ENCODE measurements around the gene FXYD7.
A peak's percentile ranks its signal among the peaks of the same experiment; 100 is the strongest.

Gene FXYD7

DNA sequence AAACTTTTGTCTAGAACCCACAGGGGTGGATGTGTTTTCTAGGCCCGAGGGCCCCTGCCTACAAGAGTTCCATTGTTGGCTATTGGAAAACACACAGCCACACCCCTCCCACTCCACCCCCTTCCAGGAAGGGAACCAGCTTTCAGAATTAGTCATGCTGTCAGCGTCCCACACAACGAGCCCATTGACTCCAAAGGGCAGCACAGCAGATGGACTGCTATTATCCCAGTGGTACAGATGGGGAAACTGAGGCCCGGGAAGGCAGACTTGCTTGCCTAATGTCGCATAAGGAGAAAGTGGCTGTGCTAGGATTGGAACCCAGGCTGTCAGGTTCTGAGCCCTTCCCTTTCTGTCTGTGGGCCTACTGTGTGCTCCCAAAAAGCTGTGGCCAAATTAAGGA is 35.5 kb upstream of the FXYD7 start:
- TF ChIP-seq TCF4 (CRISPR knock-in tag; IDR thresholded peaks at IDR 0.05; ENCODE audit: borderline replicate concordance) (no peak), ISL1 (CRISPR knock-in tag; IDR thresholded peaks at IDR 0.05) (no peak), ARNTL (CRISPR knock-in tag; IDR thresholded peaks at IDR 0.05; ENCODE audit: borderline replicate concordance, low read depth) (no peak), PPARA (CRISPR knock-in tag; IDR thresholded peaks at IDR 0.05; ENCODE audit: borderline replicate concordance) (no peak), ZNF70 (CRISPR knock-in tag; IDR thresholded peaks at IDR 0.05) (no peak), GLIS3 (CRISPR knock-in tag; IDR thresholded peaks at IDR 0.05) (no peak), BACH2 (CRISPR knock-in tag; IDR thresholded peaks at IDR 0.05; ENCODE audit: borderline replicate concordance) (no peak)
- TF ChIP-seq, protein P1, sequence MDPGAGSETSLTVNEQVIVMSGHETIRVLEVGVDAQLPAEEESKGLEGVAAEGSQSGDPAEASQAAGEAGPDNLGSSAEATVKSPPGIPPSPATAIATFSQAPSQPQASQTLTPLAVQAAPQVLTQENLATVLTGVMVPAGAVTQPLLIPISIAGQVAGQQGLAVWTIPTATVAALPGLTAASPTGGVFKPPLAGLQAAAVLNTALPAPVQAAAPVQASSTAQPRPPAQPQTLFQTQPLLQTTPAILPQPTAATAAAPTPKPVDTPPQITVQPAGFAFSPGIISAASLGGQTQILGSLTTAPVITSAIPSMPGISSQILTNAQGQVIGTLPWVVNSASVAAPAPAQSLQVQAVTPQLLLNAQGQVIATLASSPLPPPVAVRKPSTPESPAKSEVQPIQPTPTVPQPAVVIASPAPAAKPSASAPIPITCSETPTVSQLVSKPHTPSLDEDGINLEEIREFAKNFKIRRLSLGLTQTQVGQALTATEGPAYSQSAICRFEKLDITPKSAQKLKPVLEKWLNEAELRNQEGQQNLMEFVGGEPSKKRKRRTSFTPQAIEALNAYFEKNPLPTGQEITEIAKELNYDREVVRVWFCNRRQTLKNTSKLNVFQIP (CRISPR knock-in tag; IDR thresholded peaks at IDR 0.05; ENCODE audit: borderline replicate concordance, low read depth): no peak
- no peak for ATAC-seq

DNA sequence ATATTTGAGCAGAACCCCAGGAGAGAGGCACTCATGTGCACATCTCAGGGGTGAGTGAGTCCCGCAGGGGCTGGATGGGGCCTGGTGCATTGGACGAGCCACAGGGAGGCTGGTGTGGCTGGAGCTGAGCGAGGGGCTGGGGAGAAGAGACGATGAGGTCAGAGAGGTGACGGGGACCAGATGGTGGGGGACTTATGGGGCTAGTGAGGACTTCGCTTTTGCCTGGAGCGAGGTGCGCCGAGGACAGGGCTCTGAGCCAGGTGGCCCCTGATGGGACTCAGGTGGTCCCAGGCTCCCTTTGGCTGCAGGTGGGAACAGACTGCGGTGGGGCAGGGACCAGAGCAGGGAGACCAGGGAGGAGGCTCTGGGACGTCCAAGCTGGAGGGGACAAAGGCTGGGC is 34.3 kb upstream of the FXYD7 start:
- TF ChIP-seq GLIS3 (CRISPR knock-in tag; IDR thresholded peaks at IDR 0.05): no peak
- no peak for TF ChIP-seq ISL1 (CRISPR knock-in tag; IDR thresholded peaks at IDR 0.05)
- no peak for TF ChIP-seq SNAI2 (CRISPR knock-in tag; IDR thresholded peaks at IDR 0.05)
- no peak for TF ChIP-seq ESRRG (CRISPR knock-in tag; IDR thresholded peaks at IDR 0.05)
- TF ChIP-seq ZNF565 (CRISPR knock-in tag; conservative IDR thresholded peaks at IDR 0.05; ENCODE audit: low read depth): no peak
- TF ChIP-seq, protein P1 (CRISPR knock-in tag; IDR thresholded peaks at IDR 0.05; ENCODE audit: borderline replicate concordance, low read depth): no peak
- TF ChIP-seq, protein P2, sequence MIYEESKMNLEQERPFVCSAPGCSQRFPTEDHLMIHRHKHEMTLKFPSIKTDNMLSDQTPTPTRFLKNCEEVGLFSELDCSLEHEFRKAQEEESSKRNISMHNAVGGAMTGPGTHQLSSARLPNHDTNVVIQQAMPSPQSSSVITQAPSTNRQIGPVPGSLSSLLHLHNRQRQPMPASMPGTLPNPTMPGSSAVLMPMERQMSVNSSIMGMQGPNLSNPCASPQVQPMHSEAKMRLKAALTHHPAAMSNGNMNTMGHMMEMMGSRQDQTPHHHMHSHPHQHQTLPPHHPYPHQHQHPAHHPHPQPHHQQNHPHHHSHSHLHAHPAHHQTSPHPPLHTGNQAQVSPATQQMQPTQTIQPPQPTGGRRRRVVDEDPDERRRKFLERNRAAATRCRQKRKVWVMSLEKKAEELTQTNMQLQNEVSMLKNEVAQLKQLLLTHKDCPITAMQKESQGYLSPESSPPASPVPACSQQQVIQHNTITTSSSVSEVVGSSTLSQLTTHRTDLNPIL (CRISPR knock-in tag; IDR thresholded peaks at IDR 0.05; ENCODE audit: low read depth): no peak
- TF ChIP-seq TOX (CRISPR knock-in tag; IDR thresholded peaks at IDR 0.05; ENCODE audit: borderline replicate concordance): no peak
- no peak for TF ChIP-seq CSDC2 (CRISPR knock-in tag; IDR thresholded peaks at IDR 0.05)
- no peak for TF ChIP-seq CSRNP3 (CRISPR knock-in tag; IDR thresholded peaks at IDR 0.05)
- TF ChIP-seq PPARA (CRISPR knock-in tag; IDR thresholded peaks at IDR 0.05; ENCODE audit: borderline replicate concordance): no peak
- no peak for TF ChIP-seq ARNTL (CRISPR knock-in tag; IDR thresholded peaks at IDR 0.05; ENCODE audit: borderline replicate concordance, low read depth)
- TF ChIP-seq ZFP3 (CRISPR knock-in tag; IDR thresholded peaks at IDR 0.05): no peak
- TF ChIP-seq ZC3H10 (CRISPR knock-in tag; IDR thresholded peaks at IDR 0.05): no peak
- no peak for TF ChIP-seq RARB (CRISPR knock-in tag; IDR thresholded peaks at IDR 0.05)
- TF ChIP-seq TSHZ2 (CRISPR knock-in tag; IDR thresholded peaks at IDR 0.05): no peak
- no peak for TF ChIP-seq TCF4 (CRISPR knock-in tag; IDR thresholded peaks at IDR 0.05; ENCODE audit: borderline replicate concordance)
- no peak for ATAC-seq

DNA sequence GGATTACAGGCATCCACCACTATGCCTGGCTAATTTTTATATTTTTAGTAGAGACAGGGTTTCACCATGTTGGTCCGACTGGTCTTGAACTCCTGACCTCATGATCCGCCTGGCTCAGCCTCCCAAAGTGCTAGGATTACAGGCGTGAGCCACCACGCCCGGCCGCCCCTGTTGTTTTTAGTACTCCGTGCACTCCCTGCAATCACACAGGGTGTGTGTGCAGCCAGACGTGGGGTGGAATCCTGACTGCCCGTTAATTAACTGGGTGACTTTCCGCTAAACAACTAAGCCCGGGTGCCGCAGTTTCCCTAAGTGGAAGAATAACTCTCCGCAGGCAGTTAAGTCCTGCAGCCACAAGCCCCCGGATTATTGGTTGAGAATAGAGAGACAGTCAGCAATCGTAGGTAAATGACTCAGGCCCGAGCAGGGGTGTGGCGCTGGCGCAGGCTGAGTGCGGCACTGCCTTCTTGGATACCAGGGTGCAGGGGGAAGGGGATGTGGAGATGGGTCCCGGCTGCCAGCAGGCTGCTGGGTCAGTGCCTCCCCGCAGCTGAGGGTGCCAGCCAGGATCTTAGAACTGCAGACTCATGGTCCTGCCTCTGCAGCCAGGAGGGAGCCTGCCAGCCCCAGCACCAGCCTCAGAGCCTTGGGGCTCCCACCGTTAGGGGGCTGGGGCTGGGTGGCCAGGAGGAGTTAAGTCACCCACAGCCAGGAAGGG is 33.5 kb upstream of the FXYD7 start:
- ATAC-seq: peak; percentile 30; the same call in 2 of the 3 replicates
- TF ChIP-seq RARB (CRISPR knock-in tag; IDR thresholded peaks at IDR 0.05) (no peak), ESRRG (CRISPR knock-in tag; IDR thresholded peaks at IDR 0.05) (no peak), ZNF8 (CRISPR knock-in tag; IDR thresholded peaks at IDR 0.05) (no peak), ZC3H10 (CRISPR knock-in tag; IDR thresholded peaks at IDR 0.05) (no peak), SNAI2 (CRISPR knock-in tag; IDR thresholded peaks at IDR 0.05) (no peak), TCF4 (CRISPR knock-in tag; IDR thresholded peaks at IDR 0.05; ENCODE audit: borderline replicate concordance) (no peak), TSHZ2 (CRISPR knock-in tag; IDR thresholded peaks at IDR 0.05) (no peak), CSDC2 (CRISPR knock-in tag; IDR thresholded peaks at IDR 0.05) (no peak), ARNTL (CRISPR knock-in tag; IDR thresholded peaks at IDR 0.05; ENCODE audit: borderline replicate concordance, low read depth) (no peak), OSR1 (CRISPR knock-in tag; IDR thresholded peaks at IDR 0.05) (no peak)
- TF ChIP-seq, protein P2 (CRISPR knock-in tag; IDR thresholded peaks at IDR 0.05; ENCODE audit: low read depth): no peak
